ENCODE measurements around the gene PTPN22. TPM values are rescaled to one million over a fixed set of nuclear protein-coding genes. Genes with fewer than 3 reads are reported as not detected.

Gene PTPN22
- polyA plus RNA-seq, 1 donor (not counting 4 experiments of a cell fraction or from before 2014, with no cell fraction given): 0.39 TPM

- Histone ChIP-seq H3K36me3 (ENCODE audit: control insufficient read depth in 2 of 2, extremely low read depth in 1 of 2, insufficient read depth in 2 of 2, low read length in 2 of 2) (no peaks in the 10 kb centered on the region), H3K9ac (ENCODE audit: control insufficient read depth, extremely low read depth, insufficient read depth, low read length) (peak overlapping the region; percentile 68), H3K4me1 (ENCODE audit: control insufficient read depth, extremely low read depth, insufficient read depth, low read length) (peaks cover 24% of the 10 kb centered on the region), H3K4me2 (ENCODE audit: control insufficient read depth, extremely low read depth, insufficient read depth, low read depth, low read length) (peak overlapping the region; percentile 88), H3K79me2 (ENCODE audit: control insufficient read depth, insufficient read depth, low read length) (peaks cover 42% of the 10 kb centered on the region), H3K9me3 (ENCODE audit: control insufficient read depth, low read depth, low read length) (no peaks in the 10 kb centered on the region), H4K20me1 (ENCODE audit: control insufficient read depth, extremely low read depth, insufficient read depth, low read length) (no peaks in the 10 kb centered on the region), H3K4me3 (ENCODE audit: control insufficient read depth in 2 of 3, extremely low read depth in 1 of 3, insufficient read depth in 2 of 3, low read depth in 1 of 3, low read length in 3 of 3) (peak overlapping the region; percentile 39 to 64 (median 51)), H3K27ac (ENCODE audit: control insufficient read depth, insufficient read depth, low read length) (peak overlapping the region; percentile 73), H3K9me1 (ENCODE audit: control insufficient read depth, extremely low read depth, insufficient read depth, low read length) (no peaks in the 10 kb centered on the region), H3K27me3 (ENCODE audit: control insufficient read depth, extremely low read depth, insufficient read depth, low read length) (no peaks in the 10 kb centered on the region), H2AFZ (ENCODE audit: control insufficient read depth, low read length) (peak overlapping the region; percentile 79)
- FAIRE-seq (no peak), DNase-seq (ENCODE audit: low read depth, low spot score) (no peak)
- TF ChIP-seq CTCF (optimal IDR thresholded peaks at IDR 0.05 in 1 of 3, IDR thresholded peaks at IDR 0.05 in 1 of 3, conservative IDR thresholded peaks at IDR 0.05 in 1 of 3; ENCODE audit: extremely low read depth in 1 of 3, insufficient read depth in 2 of 3, low read length in 3 of 3) (peak in 1 of 3 experiments; percentile 5), EZH2 (IDR thresholded peaks at IDR 0.05; ENCODE audit: low read length) (no peak)
- dilution Hi-C loops (cut with MboI; ENCODE audit: extremely low pct_ligation_motif_present, low sequenced_read_pairs): no loop called here
Measured at GRCh38 chr1:113812661-113813135, 58.8 kb downstream of the PTPN22 start.

DNA sequence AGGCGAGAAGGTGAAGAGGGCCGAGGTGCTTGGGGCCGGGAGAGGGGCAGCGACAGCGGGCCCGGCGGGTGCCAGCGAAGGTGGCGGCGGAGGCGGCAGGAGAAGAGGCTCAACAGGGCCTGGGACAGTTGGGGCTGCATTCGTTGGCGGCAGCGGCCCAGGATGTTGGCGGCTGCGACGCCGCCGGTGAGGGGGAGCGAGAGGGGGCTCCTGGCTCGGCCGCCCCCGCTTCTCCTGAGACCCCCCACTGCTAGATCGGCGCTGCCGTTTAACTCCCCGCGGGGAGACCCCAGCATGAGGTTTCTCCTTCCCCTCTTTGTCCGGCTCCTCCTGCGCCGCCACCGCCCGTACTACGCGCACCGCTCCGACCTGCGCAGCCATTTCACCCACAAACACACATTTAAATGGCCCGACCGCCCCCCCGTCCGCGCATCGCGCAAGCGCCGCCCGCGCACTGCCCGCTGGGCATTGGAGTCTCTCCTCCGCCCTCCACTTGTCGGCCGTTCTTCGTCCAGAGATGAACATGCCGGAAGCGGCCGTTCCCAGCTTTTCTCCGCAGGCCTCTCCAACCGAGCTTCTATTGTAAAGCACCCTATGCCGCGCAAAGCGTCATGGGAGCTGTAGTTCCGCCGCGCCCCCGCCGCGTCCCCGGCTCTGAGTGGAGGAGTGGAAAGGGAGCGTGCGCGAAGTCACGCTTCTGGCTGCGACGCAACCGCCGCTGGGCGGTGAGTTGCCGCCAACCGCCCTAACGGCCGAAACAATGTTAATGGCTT is 59.4 kb downstream of the PTPN22 start, which contains the start of gene RSBN1:
Gene RSBN1, minus strand, starts transcription at position 589 of the 773 bp plus-strand sequence. Its CDS starts 64 bp downstream, at position 525.
- Histone ChIP-seq H3K4me3 (ENCODE audit: control insufficient read depth in 2 of 3, extremely low read depth in 1 of 3, insufficient read depth in 2 of 3, low read depth in 1 of 3, low read length in 3 of 3) (peak within 1 kb of the TSS; percentile 94 to 99 (median 98)), H3K9me1 (ENCODE audit: control insufficient read depth, extremely low read depth, insufficient read depth, low read length) (no peaks in the 10 kb centered on the region), H3K79me2 (ENCODE audit: control insufficient read depth, insufficient read depth, low read length) (peaks cover 46% of the 10 kb centered on the region), H3K27ac (ENCODE audit: control insufficient read depth, insufficient read depth, low read length) (peak within 1 kb of the TSS; percentile 78), H3K4me1 (ENCODE audit: control insufficient read depth, extremely low read depth, insufficient read depth, low read length) (peaks cover 24% of the 10 kb centered on the region), H3K4me2 (ENCODE audit: control insufficient read depth, extremely low read depth, insufficient read depth, low read depth, low read length) (peak within 1 kb of the TSS; percentile 88), H2AFZ (ENCODE audit: control insufficient read depth, low read length) (peak within 1 kb of the TSS; percentile 79), H3K9me3 (ENCODE audit: control insufficient read depth, low read depth, low read length) (no peaks in the 10 kb centered on the region), H3K9ac (ENCODE audit: control insufficient read depth, extremely low read depth, insufficient read depth, low read length) (peak within 1 kb of the TSS; percentile 90), H3K27me3 (ENCODE audit: control insufficient read depth, extremely low read depth, insufficient read depth, low read length) (no peaks in the 10 kb centered on the region), H4K20me1 (ENCODE audit: control insufficient read depth, extremely low read depth, insufficient read depth, low read length) (no peaks in the 10 kb centered on the region), H3K36me3 (ENCODE audit: control insufficient read depth in 2 of 2, extremely low read depth in 1 of 2, insufficient read depth in 2 of 2, low read length in 2 of 2) (no peaks in the 10 kb centered on the region)
- dilution Hi-C loops (cut with MboI; ENCODE audit: extremely low pct_ligation_motif_present, low sequenced_read_pairs): no loop called here
- FAIRE-seq (peak; percentile 70), DNase-seq (ENCODE audit: low read depth, low spot score) (peak; percentile 81)
- TF ChIP-seq EZH2 (IDR thresholded peaks at IDR 0.05; ENCODE audit: low read length): no peak
- TF ChIP-seq CTCF (optimal IDR thresholded peaks at IDR 0.05 in 1 of 3, IDR thresholded peaks at IDR 0.05 in 1 of 3, conservative IDR thresholded peaks at IDR 0.05 in 1 of 3; ENCODE audit: extremely low read depth in 1 of 3, insufficient read depth in 2 of 3, low read length in 3 of 3): no peak
